Measurements from ENCODE around the gene ANKS3.

DNA sequence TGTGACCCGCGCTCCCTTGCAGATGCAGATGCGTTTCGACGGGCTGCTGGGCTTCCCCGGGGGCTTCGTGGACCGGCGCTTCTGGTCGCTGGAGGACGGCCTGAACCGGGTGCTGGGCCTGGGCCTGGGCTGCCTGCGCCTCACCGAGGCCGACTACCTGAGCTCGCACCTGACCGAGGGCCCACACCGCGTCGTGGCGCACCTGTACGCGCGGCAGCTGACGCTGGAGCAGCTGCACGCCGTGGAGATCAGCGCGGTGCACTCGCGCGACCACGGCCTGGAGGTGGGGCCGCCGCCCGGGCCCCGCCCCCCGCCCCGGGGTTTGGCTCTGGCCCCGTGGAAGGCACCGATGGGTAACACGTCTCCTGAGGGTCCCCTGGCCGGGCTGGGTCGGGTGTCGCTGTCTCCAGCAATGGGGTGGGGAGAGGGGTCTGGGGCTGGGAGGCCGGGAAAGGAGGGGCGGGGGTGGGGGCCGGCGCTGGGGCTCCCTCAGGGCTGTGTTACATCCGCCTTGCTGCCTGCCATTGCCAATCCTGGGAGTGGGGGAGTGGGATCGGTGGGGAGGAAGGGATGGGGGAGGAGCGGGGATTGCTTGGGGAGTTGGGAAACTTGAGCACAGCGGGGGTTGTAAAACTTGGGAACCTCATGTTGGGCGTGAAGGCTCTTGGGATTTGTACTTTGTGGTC lies 40.0 kb downstream of the ANKS3 start:
- no peak for TF ChIP-seq POLR2A (IDR thresholded peaks at IDR 0.05)
- TF ChIP-seq, protein P1, sequence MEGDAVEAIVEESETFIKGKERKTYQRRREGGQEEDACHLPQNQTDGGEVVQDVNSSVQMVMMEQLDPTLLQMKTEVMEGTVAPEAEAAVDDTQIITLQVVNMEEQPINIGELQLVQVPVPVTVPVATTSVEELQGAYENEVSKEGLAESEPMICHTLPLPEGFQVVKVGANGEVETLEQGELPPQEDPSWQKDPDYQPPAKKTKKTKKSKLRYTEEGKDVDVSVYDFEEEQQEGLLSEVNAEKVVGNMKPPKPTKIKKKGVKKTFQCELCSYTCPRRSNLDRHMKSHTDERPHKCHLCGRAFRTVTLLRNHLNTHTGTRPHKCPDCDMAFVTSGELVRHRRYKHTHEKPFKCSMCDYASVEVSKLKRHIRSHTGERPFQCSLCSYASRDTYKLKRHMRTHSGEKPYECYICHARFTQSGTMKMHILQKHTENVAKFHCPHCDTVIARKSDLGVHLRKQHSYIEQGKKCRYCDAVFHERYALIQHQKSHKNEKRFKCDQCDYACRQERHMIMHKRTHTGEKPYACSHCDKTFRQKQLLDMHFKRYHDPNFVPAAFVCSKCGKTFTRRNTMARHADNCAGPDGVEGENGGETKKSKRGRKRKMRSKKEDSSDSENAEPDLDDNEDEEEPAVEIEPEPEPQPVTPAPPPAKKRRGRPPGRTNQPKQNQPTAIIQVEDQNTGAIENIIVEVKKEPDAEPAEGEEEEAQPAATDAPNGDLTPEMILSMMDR (IDR thresholded peaks at IDR 0.05): no peak
- no peak for TF ChIP-seq EP300 (IDR thresholded peaks at IDR 0.05)
